Thyroid gland (tissue), 4 donors: ENCODE results near the gene DYNC1LI2. TPM values are rescaled to one million over a fixed set of nuclear protein-coding genes. Genes with fewer than 3 reads are reported as not detected.

Source experiments
- DNase-seq, 2 donors: peaks; one replicate each; pipeline ENCODE4 v3.0.0-alpha.2; 2019
- H3K27ac ChIP-seq, 3 donors: fragments of 200-600 bp; sonication (generic); 1 replicate in 2 of 3; 2 replicates in 1 of 3; pipeline ENCODE4 v1.5.1; 2016 to 2019; ENCODE audit warnings: mild to moderate bottlenecking in 1 of 3, moderate library complexity in 1 of 3
- H3K27me3 ChIP-seq: fragments of 200-600 bp; sonication (generic); one replicate; pipeline ENCODE4 v1.5.1; 2019
- H3K36me3 ChIP-seq, 2 donors: fragments of 200-600 bp; sonication (generic); one replicate each; pipeline ENCODE4 v1.5.1; 2016 to 2019
- H3K4me1 ChIP-seq, 2 donors: fragments of 200-600 bp; sonication (generic); one replicate each; pipeline ENCODE4 v1.5.1; 2017 to 2019
- H3K4me3 ChIP-seq, 3 donors: fragments of 200-600 bp; sonication (generic); replicated peaks in 1 of 3; 1 replicate in 2 of 3; 2 replicates in 1 of 3; pipeline ENCODE4 v1.5.1; 2016; ENCODE audit warnings: mild to moderate bottlenecking in 1 of 3
- H3K9me3 ChIP-seq: fragments of 200-600 bp; sonication (generic); one replicate; pipeline ENCODE4 v1.5.1; 2017
- CTCF ChIP-seq, 6 experiments: fragments of 200-600 bp in 3 of 6; fragments of 450-650 bp in 3 of 6; sonication (generic) in 3 of 6; IDR thresholded peaks; one replicate each; pipeline ENCODE4 v1.5.1; 2016 to 2019; ENCODE audit warnings: antibody characterized with exemption in 6 of 6, mild to moderate bottlenecking in 2 of 6, inconsistent platforms in 1 of 6, moderate library complexity in 1 of 6
- POLR2A ChIP-seq, 2 donors: fragments of 450-650 bp; IDR thresholded peaks; one replicate each; pipeline ENCODE4 v1.6.1; 2017; ENCODE audit warnings: antibody characterized with exemption in 2 of 2, mild to moderate bottlenecking in 2 of 2, moderate library complexity in 1 of 2
- WGBS, 2 donors: methylation state at CpG; one replicate each; pipeline ENCODE4 v1.1.5; 2017; 5-methylcytosine and 5-hydroxymethylcytosine counted together
- intact Hi-C: fragments of 100-400 bp; cut with DNase I; formaldehyde crosslinking; loops from one replicate; pipeline ENCODE4 v1.15.1; 2023
- total RNA-seq, 4 donors: library from RNA; depleted of rRNA; stranded (reverse); fragments of >200 nt; gene quantifications; one replicate each; pipeline ENCODE4 v1.2.3, GENCODE V29; 2016

The DYNC1LI2 gene
- total RNA-seq, 4 donors from 2014 or later, result 162 to 332 (median 195) TPM

- intact Hi-C loops, result no loop called here
- no peak for TF ChIP-seq CTCF (IDR thresholded peaks at IDR 0.05)
- TF ChIP-seq POLR2A (IDR thresholded peaks at IDR 0.05), result no peak
- H3K4me3 ChIP-seq, result no peak overlapping the region
- H3K36me3 ChIP-seq, result peaks cover 17 to 37% of the 10 kb centered on the region in 2 donors
- WGBS, 2 donors, result 49 to 66% methylated on average over 3 of the region's 3 CpGs
- H3K4me1 ChIP-seq, result peaks cover 4 to 18% of the 10 kb centered on the region in 2 donors
- no peaks in the 10 kb centered on the region for H3K9me3 ChIP-seq
- H3K27me3 ChIP-seq, result no peaks in the 10 kb centered on the region
- H3K27ac ChIP-seq, result no peak overlapping the region
- DNase-seq, result no peak
Measured at GRCh38 chr16:66720766-66721165, 30.6 kb downstream of the DYNC1LI2 start.

GRCh38 chr16:66719246-66719645 is 32.2 kb downstream of the DYNC1LI2 start:
- DNase-seq, result no peak
- Histone ChIP-seq H3K4me1 (peaks cover 0 to 4% of the 10 kb centered on the region in 2 donors), H3K36me3 (peaks cover 10 to 24% of the 10 kb centered on the region in 2 donors), H3K27me3 (no peaks in the 10 kb centered on the region), H3K9me3 (no peaks in the 10 kb centered on the region), H3K4me3 (no peak overlapping the region), H3K27ac (no peak overlapping the region)
- intact Hi-C loops, result no loop called here
- TF ChIP-seq POLR2A (IDR thresholded peaks at IDR 0.05) (no peak), CTCF (IDR thresholded peaks at IDR 0.05) (no peak)
- 97 to 98% methylated on average over 4 of the region's 4 CpGs for WGBS, 2 donors

- WGBS, 2 donors, result 68% methylated on average over 4 of the region's 4 CpGs
- no peak for TF ChIP-seq POLR2A (IDR thresholded peaks at IDR 0.05)
- TF ChIP-seq CTCF (IDR thresholded peaks at IDR 0.05), result no peak
- no peak overlapping the region for H3K27ac ChIP-seq
- peaks cover 0 to 4% of the 10 kb centered on the region in 2 donors for H3K4me1 ChIP-seq
- H3K27me3 ChIP-seq, result no peaks in the 10 kb centered on the region
- H3K9me3 ChIP-seq, result no peaks in the 10 kb centered on the region
- intact Hi-C loops, result no loop called here
- peaks cover 4 to 10% of the 10 kb centered on the region in 2 donors for H3K36me3 ChIP-seq
- no peak for DNase-seq
- no peak overlapping the region for H3K4me3 ChIP-seq
Measured at GRCh38 chr16:66717776-66718175, 33.6 kb downstream of the DYNC1LI2 start.

- Histone ChIP-seq H3K27ac (no peak overlapping the region), H3K27me3 (no peaks in the 10 kb centered on the region), H3K4me3 (no peak overlapping the region), H3K4me1 (peaks cover 0 to 4% of the 10 kb centered on the region in 2 donors), H3K9me3 (no peaks in the 10 kb centered on the region), H3K36me3 (peaks cover 4 to 5% of the 10 kb centered on the region in 2 donors)
- intact Hi-C loops, result no loop called here
- DNase-seq, result no peak
- TF ChIP-seq CTCF (IDR thresholded peaks at IDR 0.05) (peak in 2 of 6 experiments; percentile 12 to 34), POLR2A (IDR thresholded peaks at IDR 0.05) (no peak)
- WGBS, 2 donors, result 68 to 88% methylated on average over 12 of the region's 12 CpGs
Measured at GRCh38 chr16:66717112-66717675, 34.2 kb downstream of the DYNC1LI2 start.

DNA sequence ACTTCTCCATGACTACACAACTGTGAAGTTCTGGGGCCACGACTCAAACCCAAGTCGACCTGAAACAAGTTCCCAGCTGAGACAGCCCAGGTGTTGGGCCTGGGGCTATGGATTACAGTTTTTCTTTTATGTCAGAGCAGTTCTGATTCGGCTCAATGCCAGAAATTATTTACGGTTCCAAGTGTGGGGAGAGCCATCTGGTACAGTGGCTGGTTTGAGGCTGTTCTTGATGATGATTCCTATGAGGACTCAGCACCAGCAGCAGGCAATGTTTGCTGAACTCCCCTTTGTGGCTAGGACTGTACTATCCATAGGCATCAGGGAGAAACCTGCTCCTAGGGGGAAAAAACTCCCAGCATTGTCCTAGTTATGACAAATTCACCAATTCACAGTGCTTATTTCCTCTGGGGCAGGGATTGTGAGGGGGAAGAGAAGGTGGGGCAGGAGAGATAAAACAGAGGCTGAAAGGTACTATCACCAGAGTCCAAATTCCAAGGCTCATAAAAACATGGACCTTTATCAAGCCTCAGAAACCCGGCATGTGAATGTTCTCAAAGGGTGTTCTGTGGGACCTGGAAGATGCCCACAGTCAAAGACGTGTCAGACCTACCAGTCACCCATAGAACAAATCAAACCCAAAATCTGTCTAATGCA is 36.6 kb downstream of the DYNC1LI2 start:
- H3K4me1 ChIP-seq, result no peaks in the 10 kb centered on the region
- H3K4me3 ChIP-seq, result no peak overlapping the region
- no peaks in the 10 kb centered on the region for H3K27me3 ChIP-seq
- TF ChIP-seq CTCF (IDR thresholded peaks at IDR 0.05) (no peak), POLR2A (IDR thresholded peaks at IDR 0.05) (no peak)
- H3K27ac ChIP-seq, result no peak overlapping the region
- no peak for DNase-seq
- peaks cover 0 to 4% of the 10 kb centered on the region in 2 donors for H3K36me3 ChIP-seq
- 88 to 90% methylated on average over 3 to 6 of the region's 6 CpGs for WGBS, 2 donors
- intact Hi-C loops, result no loop called here
- H3K9me3 ChIP-seq, result no peaks in the 10 kb centered on the region
